CD4-positive, CD25-positive, alpha-beta regulatory T cell (primary cell): ENCODE measurements around the gene E2F6. TPM values are rescaled to one million over a fixed set of nuclear protein-coding genes. Genes with fewer than 3 reads are reported as not detected.

Experiments
- ATAC-seq, 2 donors: fragments of 150-1000 bp; cut with Tn5 transposase; one replicate each; pipeline ENCODE4 v1.10.0; 2021; ENCODE audit warnings: low read depth in 2 of 2, moderate number of reproducible peaks in 2 of 2, moderate library complexity in 1 of 2
- DNase-seq, 3 donors: peaks; one replicate each; pipeline versions ENCODE4 v3.0.0 to v3.0.0-alpha.2; 2012 to 2022; ENCODE audit warnings: mixed read lengths in 1 of 3
- H3K27ac ChIP-seq: one replicate; pipeline ENCODE4 v1.7.0; 2013; ENCODE audit warnings: mild to moderate bottlenecking, low read length; ENCODE audit not compliant: insufficient read depth, poor library complexity, severe bottlenecking
- H3K27me3 ChIP-seq: one replicate; pipeline ENCODE4 v1.7.0; 2013; ENCODE audit warnings: low read length; ENCODE audit not compliant: control insufficient read depth, insufficient read depth
- H3K36me3 ChIP-seq: one replicate; pipeline ENCODE4 v1.7.0; 2013; ENCODE audit warnings: mild to moderate bottlenecking, low read length, moderate library complexity; ENCODE audit not compliant: control insufficient read depth, insufficient read depth
- H3K4me1 ChIP-seq: 2 replicates; pipeline ENCODE4 v1.7.0; 2013; ENCODE audit warnings: mild to moderate bottlenecking, low read length; ENCODE audit not compliant: insufficient read depth, control insufficient read depth, poor library complexity, severe bottlenecking
- H3K4me3 ChIP-seq: one replicate; pipeline ENCODE4 v1.7.0; 2013; ENCODE audit warnings: low read depth, mild to moderate bottlenecking, low read length, moderate library complexity
- H3K9me3 ChIP-seq, 2 experiments: 1 replicate in 1 of 2; 2 replicates in 1 of 2; pipeline ENCODE4 v1.7.0; 2013; ENCODE audit warnings: low read length in 2 of 2, mild to moderate bottlenecking in 1 of 2, moderate library complexity in 1 of 2; ENCODE audit not compliant: control insufficient read depth in 2 of 2
- H3K27ac Mint-ChIP-seq, 3 donors: one replicate each; pipeline ENCODE4 v1.8.0; 2020 to 2022; ENCODE audit warnings: mild to moderate bottlenecking in 3 of 3, mixed read lengths in 3 of 3, moderate library complexity in 2 of 3
- H3K27me3 Mint-ChIP-seq: one replicate; pipeline ENCODE4 v1.8.0; 2022; ENCODE audit warnings: mild to moderate bottlenecking, mixed read lengths
- H3K36me3 Mint-ChIP-seq: one replicate; pipeline ENCODE4 v1.8.0; 2020; ENCODE audit warnings: mixed read lengths
- H3K4me1 Mint-ChIP-seq, 4 donors: one replicate each; pipeline ENCODE4 v1.8.0; 2020 to 2022; ENCODE audit warnings: mixed read lengths in 4 of 4, mild to moderate bottlenecking in 1 of 4
- H3K4me3 Mint-ChIP-seq, 4 donors: one replicate each; pipeline ENCODE4 v1.8.0; 2020 to 2022; ENCODE audit warnings: mild to moderate bottlenecking in 4 of 4, mixed read lengths in 4 of 4, moderate library complexity in 3 of 4
- H3K9me3 Mint-ChIP-seq, 7 donors: one replicate each; pipeline ENCODE4 v1.8.0; 2020 to 2022; ENCODE audit warnings: mixed read lengths in 7 of 7, mild to moderate bottlenecking in 3 of 7, moderate library complexity in 2 of 7
- polyA plus RNA-seq, 4 donors: library from polyadenylated mRNA; unstranded; fragments of 300-500 nt; fragmentation: Illumina TruSeq; gene quantifications; one replicate each; pipeline ENCODE4 v1.2.3, GENCODE V29; 2021
- total RNA-seq: library from RNA; stranded (reverse); gene quantifications from one replicate; pipeline ENCODE4 v1.2.3, GENCODE V29; 2022

Gene E2F6
- total and polyA plus RNA-seq, 5 donors from 2014 or later = 1.7 to 6.7 (median 3.7) TPM

- H3K4me1 ChIP-seq = no peaks in the 10 kb centered on the region
- H3K9me3 ChIP-seq = no peaks in the 10 kb centered on the region
- Mint-ChIP-seq H3K36me3 (no peaks in the 10 kb centered on the region), H3K27ac (no peak overlapping the region), H3K9me3 (no peaks in the 10 kb centered on the region), H3K27me3 (peaks cover 15% of the 10 kb centered on the region), H3K4me3 (no peak overlapping the region), H3K4me1 (no peaks in the 10 kb centered on the region)
- H3K27ac ChIP-seq = no peak overlapping the region
- H3K4me3 ChIP-seq = no peak overlapping the region
- no peaks in the 10 kb centered on the region for H3K27me3 ChIP-seq
- DNase-seq = no peak
- no peaks in the 10 kb centered on the region for H3K36me3 ChIP-seq
- ATAC-seq = no peak
These were observed 70.6 kb downstream of the E2F6 start for GRCh38 chr2:11395389-11395788.

Other genes starting within 250 kb of the E2F6 start
- gene ROCK2, start 121.5 kb downstream of the E2F6 start, total RNA-seq = 20.6 TPM
- gene ROCK2, start 121.5 kb downstream of the E2F6 start, polyA plus RNA-seq = 10 to 100 TPM in 2 of 4 donors, 1 to 10 TPM in 2; 8.6 to 12.7 (median 10.0) TPM
- 0.35 TPM for gene GREB1, start 67.9 kb upstream of the E2F6 start, total RNA-seq
- gene GREB1, start 67.9 kb upstream of the E2F6 start, polyA plus RNA-seq = under 1 TPM in 2 of 4 donors, not detected in 2; 0.11 to 0.15 TPM
- not detected for gene NTSR2, start 204.0 kb upstream of the E2F6 start, total RNA-seq
- gene NTSR2, start 204.0 kb upstream of the E2F6 start, polyA plus RNA-seq = not detected